Mesendoderm (in vitro differentiated cells): Measurements from ENCODE around the gene COMMD4. TPM values are rescaled to one million over a fixed set of nuclear protein-coding genes. Genes with fewer than 3 reads are reported as not detected.
"Not testable (repeated sequence)": the region's sequence is repeated elsewhere in the genome, so short reads cannot be mapped to it uniquely, and the experiment has no call there.

ENCODE experiments used
- DNase-seq: peaks from one replicate; pipeline ENCODE4 v3.0.0; 2013
- H2AK5ac ChIP-seq: 2 replicates; pipeline ENCODE4 v1.6.1; 2013; ENCODE audit warnings: low read length, inconsistent platforms
- H2BK120ac ChIP-seq: 2 replicates; pipeline ENCODE4 v1.6.1; 2013; ENCODE audit warnings: low read depth, mild to moderate bottlenecking, low read length, moderate library complexity, mixed read lengths
- H2BK15ac ChIP-seq: replicated peaks from 2 replicates; pipeline ENCODE4 v1.6.1; 2013; ENCODE audit warnings: low read depth, mild to moderate bottlenecking, moderate library complexity
- H2BK5ac ChIP-seq: 2 replicates; pipeline ENCODE4 v1.6.1; 2013; ENCODE audit warnings: low read length, inconsistent platforms
- H3K18ac ChIP-seq: 2 replicates; pipeline ENCODE4 v1.6.1; 2013; ENCODE audit warnings: mild to moderate bottlenecking, low read length, mixed read lengths
- H3K23ac ChIP-seq: one replicate; pipeline ENCODE4 v1.6.1; 2013; ENCODE audit warnings: low read length
- H3K27ac ChIP-seq: 2 replicates; pipeline ENCODE4 v1.5.1; 2013; ENCODE audit warnings: low read depth, mild to moderate bottlenecking, inconsistent platforms, low read length, moderate library complexity
- H3K27me3 ChIP-seq: 2 replicates; pipeline ENCODE4 v1.6.1; 2013; ENCODE audit warnings: low read length, control low read depth, mild to moderate bottlenecking, inconsistent platforms; ENCODE audit not compliant: insufficient read depth, poor library complexity
- H3K36me3 ChIP-seq: 2 replicates; pipeline ENCODE4 v1.6.1; 2013; ENCODE audit warnings: low read length, inconsistent platforms; ENCODE audit not compliant: control insufficient read depth, insufficient read depth
- H3K4ac ChIP-seq: one replicate; pipeline ENCODE4 v1.6.1; 2013; ENCODE audit warnings: low read depth, mild to moderate bottlenecking, low read length, moderate library complexity
- H3K4me1 ChIP-seq: 2 replicates; pipeline ENCODE4 v1.6.1; 2013; ENCODE audit warnings: low read depth, low read length, inconsistent platforms; ENCODE audit not compliant: control insufficient read depth
- H3K4me2 ChIP-seq: 2 replicates; pipeline ENCODE4 v1.6.1; 2013; ENCODE audit warnings: low read length
- H3K4me3 ChIP-seq: 2 replicates; pipeline ENCODE4 v1.5.1; 2013; ENCODE audit warnings: mild to moderate bottlenecking, low read length
- H3K56ac ChIP-seq: one replicate; pipeline ENCODE4 v1.6.1; 2013; ENCODE audit warnings: low read length
- H3K79me1 ChIP-seq: 2 replicates; pipeline ENCODE4 v1.6.1; 2013; ENCODE audit warnings: low read length, inconsistent platforms
- H3K79me2 ChIP-seq: 2 replicates; pipeline ENCODE4 v1.6.1; 2013; ENCODE audit warnings: mild to moderate bottlenecking, low read length; ENCODE audit not compliant: control insufficient read depth, insufficient read depth
- H3K9ac ChIP-seq: 2 replicates; pipeline ENCODE4 v1.6.1; 2013; ENCODE audit warnings: low read length, inconsistent platforms
- H4K5ac ChIP-seq: one replicate; pipeline ENCODE4 v1.6.1; 2013; ENCODE audit warnings: low read length
- H4K8ac ChIP-seq: one replicate; pipeline ENCODE4 v1.6.1; 2013; ENCODE audit warnings: low read depth, mild to moderate bottlenecking, control low read depth, low read length, moderate library complexity
- WGBS: extraction: QIAGEN DNeasy Blood & Tissue Kit; methylation state at CpG from one replicate; pipeline ENCODE4 v1.1.7; 2013; ENCODE audit warnings: low lambda C conversion rate, missing lambda C conversion rate; ENCODE audit not compliant: insufficient coverage; ENCODE audit errors: extremely low coverage; 5-methylcytosine and 5-hydroxymethylcytosine counted together
- small RNA-seq: library from polyadenylated mRNA; stranded (forward); fragments of <200 nt; extraction: miRNeasy Mini kit (QIAGEN cat#:217004); gene quantifications from one replicate; pipeline ENCODE3, GENCODE V24; 2013; ENCODE audit not compliant: insufficient read depth

The COMMD4 gene

DNA sequence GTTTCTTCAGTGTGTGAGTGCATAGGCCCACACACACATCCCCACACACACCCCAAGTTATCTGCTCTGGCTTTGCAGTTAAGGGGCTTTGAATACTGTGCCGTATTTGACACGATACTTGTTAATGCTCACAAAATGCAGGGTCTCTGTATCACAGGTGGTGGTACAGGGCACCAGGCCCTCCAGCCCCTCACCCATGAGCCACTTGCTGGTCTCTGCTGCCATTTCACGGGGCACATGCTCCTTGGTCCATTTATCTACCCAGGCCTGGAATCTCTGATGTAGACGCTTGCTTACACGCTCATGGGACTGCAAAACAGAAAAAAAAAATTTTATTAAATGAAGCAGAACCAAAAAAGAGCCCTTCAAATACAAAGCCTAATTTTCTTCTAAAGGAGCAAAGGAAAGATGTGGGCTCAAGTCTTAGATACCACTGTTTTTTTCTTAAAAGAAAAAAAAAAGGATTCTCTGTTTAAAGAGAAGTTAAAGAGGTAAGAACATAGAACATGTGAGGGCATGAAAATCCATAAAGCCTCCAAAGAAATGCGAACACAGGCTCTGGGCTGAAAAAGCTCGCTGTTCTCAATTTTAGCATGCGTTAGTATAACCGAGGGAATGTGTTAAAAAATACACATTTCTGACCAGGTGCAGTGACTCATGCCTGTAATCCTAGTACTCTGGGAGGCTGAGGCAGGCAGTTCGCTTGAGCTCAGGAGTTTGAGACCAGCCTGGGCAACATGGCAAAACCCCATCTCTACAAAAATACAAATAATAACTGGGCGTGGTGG is 36.2 kb downstream of the COMMD4 start:
- H2AK5ac ChIP-seq = no peak overlapping the region
- H2BK120ac ChIP-seq = no peak overlapping the region
- H3K56ac ChIP-seq = no peak overlapping the region
- whole genome bisulfite sequencing = no CpG with 5 or more reads among the region's 11 CpGs
- H3K4ac ChIP-seq = no peak overlapping the region
- DNase-seq = no peak
- no peak overlapping the region for H2BK15ac ChIP-seq
- no peak overlapping the region for H2BK5ac ChIP-seq
- H3K4me1 ChIP-seq = peaks cover 3% of the 10 kb centered on the region
- H3K79me1 ChIP-seq = peaks cover 6% of the 10 kb centered on the region
- H3K4me2 ChIP-seq = no peak overlapping the region
- H4K8ac ChIP-seq = no peak overlapping the region
- no peak overlapping the region for H3K18ac ChIP-seq
- no peak overlapping the region for H3K9ac ChIP-seq
- no peak overlapping the region for H3K27ac ChIP-seq
- no peak overlapping the region for H3K4me3 ChIP-seq
- H3K27me3 ChIP-seq = no peaks in the 10 kb centered on the region
- H3K36me3 ChIP-seq = peaks cover 9% of the 10 kb centered on the region
- no peak overlapping the region for H4K5ac ChIP-seq
- H3K79me2 ChIP-seq = no peaks in the 10 kb centered on the region
- H3K23ac ChIP-seq = no peak overlapping the region

DNA sequence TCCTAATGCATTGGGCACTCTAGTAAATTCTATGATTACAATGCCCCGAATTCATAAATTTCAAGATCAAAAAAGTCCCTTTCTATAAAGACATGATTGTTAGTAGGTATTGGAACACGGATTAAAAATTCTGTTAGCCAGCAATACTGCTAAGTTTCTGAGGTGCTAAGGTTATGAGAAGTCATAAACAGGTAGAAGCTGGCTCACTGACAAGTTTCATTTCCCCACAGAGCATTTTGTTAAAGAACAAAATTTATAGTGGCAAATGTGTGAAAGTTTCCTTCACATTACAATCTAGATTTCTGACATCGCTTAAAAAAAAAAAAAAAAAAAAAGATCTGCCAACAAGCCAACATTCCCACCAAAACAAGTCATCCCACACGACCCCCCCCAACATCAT is 44.9 kb downstream of the COMMD4 start:
- Histone ChIP-seq H2BK120ac (no peak overlapping the region), H3K4me1 (no peaks in the 10 kb centered on the region), H4K8ac (no peak overlapping the region), H3K9ac (no peak overlapping the region), H3K79me1 (peaks cover 2% of the 10 kb centered on the region), H3K27ac (no peak overlapping the region), H3K4me2 (no peak overlapping the region), H2BK5ac (no peak overlapping the region), H3K36me3 (peaks cover 18% of the 10 kb centered on the region), H3K18ac (no peak overlapping the region), H2BK15ac (no peak overlapping the region), H3K4me3 (no peak overlapping the region), H3K79me2 (no peaks in the 10 kb centered on the region), H3K56ac (no peak overlapping the region), H4K5ac (no peak overlapping the region), H3K4ac (no peak overlapping the region), H2AK5ac (no peak overlapping the region), H3K23ac (no peak overlapping the region), H3K27me3 (no peaks in the 10 kb centered on the region)
- DNase-seq = no peak
- no CpG with 5 or more reads among the region's 4 CpGs for WGBS

DNA sequence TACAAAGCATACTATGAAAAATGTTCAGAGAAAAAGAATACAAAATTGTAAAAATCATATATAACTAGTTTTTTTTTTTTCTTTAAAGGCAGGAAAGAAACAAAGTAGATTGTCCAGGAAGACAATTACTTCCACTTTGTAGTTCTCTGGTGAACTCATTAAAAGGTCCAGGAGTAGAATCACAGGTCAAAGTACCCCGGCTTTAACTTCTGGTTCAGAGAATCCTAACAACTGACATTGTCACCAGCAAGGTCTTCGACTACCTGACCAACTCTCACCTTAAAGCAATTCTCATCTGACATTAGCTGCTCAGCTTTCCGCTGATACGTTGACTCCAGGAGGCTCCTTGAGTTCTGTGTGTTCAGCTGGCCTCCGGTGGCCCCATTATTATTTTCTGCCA is 48.1 kb downstream of the COMMD4 start:
- H4K5ac ChIP-seq, H3K27me3 ChIP-seq, H3K23ac ChIP-seq, H3K4me1 ChIP-seq, H2BK15ac ChIP-seq, H3K79me1 ChIP-seq, DNase-seq, H3K27ac ChIP-seq, H3K4me3 ChIP-seq, H2BK120ac ChIP-seq, H2BK5ac ChIP-seq, H3K4me2 ChIP-seq, H3K4ac ChIP-seq, H3K79me2 ChIP-seq, H3K18ac ChIP-seq, H3K56ac ChIP-seq, H4K8ac ChIP-seq, H2AK5ac ChIP-seq, H3K9ac ChIP-seq: not testable (repeated sequence)
- no CpG with 5 or more reads among the region's 5 CpGs for whole genome bisulfite sequencing
- H3K36me3 ChIP-seq = peaks cover 17% of the 10 kb centered on the region

Small RNA genes lying within 50 kb of the gene (small RNA-seq; reads per million reads assigned to genes)
- gene RN7SL327P = not detected
